Epithelial cell of esophagus (primary cell): ENCODE data around the gene EMID1.

Experiments
- DNase-seq: peaks from one replicate; pipeline ENCODE4 v3.0.0; 2010; ENCODE audit warnings: low read depth
- H3K4me3 ChIP-seq: 2 replicates; pipeline ENCODE4 v1.5.1; 2011; ENCODE audit warnings: mild to moderate bottlenecking, low read length, control low read depth
- TF ChIP-seq, protein P1 (sequence below): IDR thresholded peaks from 2 replicates; pipeline ENCODE4 v1.5.1; 2011; ENCODE audit warnings: low read depth, mild to moderate bottlenecking, low read length, control low read depth, inconsistent platforms; ENCODE audit not compliant: insufficient read depth; ENCODE audit errors: missing control alignments

The EMID1 gene

DNA sequence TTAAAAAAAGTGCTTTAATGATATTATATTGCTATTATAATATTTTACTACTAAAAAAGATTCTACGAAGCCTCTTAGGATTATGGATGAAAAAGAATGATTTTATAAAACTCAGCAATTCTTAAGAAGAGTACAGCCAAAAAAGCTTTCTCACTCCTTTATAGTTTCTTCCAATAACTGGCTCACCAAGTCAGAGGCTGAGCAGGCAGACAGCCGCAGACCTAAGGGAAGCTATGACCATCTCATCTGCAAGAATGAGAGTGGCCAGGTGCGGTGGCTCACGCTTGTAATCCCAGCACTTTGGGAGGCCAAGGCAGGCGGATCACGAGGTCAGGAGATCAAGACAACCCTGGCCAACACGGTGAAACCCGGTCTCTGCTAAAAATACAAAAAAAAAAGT, 12.7 kb upstream of the EMID1 start:
- DNase-seq: no peak
- no peak overlapping the region for H3K4me3 ChIP-seq
- TF ChIP-seq, protein P1, sequence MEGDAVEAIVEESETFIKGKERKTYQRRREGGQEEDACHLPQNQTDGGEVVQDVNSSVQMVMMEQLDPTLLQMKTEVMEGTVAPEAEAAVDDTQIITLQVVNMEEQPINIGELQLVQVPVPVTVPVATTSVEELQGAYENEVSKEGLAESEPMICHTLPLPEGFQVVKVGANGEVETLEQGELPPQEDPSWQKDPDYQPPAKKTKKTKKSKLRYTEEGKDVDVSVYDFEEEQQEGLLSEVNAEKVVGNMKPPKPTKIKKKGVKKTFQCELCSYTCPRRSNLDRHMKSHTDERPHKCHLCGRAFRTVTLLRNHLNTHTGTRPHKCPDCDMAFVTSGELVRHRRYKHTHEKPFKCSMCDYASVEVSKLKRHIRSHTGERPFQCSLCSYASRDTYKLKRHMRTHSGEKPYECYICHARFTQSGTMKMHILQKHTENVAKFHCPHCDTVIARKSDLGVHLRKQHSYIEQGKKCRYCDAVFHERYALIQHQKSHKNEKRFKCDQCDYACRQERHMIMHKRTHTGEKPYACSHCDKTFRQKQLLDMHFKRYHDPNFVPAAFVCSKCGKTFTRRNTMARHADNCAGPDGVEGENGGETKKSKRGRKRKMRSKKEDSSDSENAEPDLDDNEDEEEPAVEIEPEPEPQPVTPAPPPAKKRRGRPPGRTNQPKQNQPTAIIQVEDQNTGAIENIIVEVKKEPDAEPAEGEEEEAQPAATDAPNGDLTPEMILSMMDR: no peak

DNA sequence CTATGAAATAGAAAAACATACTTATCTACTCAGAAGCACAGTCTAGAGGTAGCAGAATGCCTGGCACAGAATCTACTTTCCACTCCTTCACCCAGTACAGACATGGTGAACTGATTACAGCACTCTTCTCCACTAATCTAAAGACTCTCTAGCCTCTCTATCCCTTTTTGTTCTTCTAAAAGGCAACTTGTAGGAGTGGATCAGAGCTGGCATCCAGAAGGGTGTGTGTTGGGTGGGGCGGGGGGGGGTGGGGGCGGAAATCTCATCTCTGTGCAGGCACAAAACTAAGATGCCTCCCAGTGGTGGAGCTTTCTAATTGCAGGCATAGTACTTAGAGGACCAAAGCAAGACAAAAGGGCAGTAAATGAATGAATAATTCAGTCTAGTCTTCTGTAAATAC, 11.5 kb upstream of the EMID1 start:
- DNase-seq: no peak
- H3K4me3 ChIP-seq: no peak overlapping the region
- TF ChIP-seq, protein P1: no peak

DNA sequence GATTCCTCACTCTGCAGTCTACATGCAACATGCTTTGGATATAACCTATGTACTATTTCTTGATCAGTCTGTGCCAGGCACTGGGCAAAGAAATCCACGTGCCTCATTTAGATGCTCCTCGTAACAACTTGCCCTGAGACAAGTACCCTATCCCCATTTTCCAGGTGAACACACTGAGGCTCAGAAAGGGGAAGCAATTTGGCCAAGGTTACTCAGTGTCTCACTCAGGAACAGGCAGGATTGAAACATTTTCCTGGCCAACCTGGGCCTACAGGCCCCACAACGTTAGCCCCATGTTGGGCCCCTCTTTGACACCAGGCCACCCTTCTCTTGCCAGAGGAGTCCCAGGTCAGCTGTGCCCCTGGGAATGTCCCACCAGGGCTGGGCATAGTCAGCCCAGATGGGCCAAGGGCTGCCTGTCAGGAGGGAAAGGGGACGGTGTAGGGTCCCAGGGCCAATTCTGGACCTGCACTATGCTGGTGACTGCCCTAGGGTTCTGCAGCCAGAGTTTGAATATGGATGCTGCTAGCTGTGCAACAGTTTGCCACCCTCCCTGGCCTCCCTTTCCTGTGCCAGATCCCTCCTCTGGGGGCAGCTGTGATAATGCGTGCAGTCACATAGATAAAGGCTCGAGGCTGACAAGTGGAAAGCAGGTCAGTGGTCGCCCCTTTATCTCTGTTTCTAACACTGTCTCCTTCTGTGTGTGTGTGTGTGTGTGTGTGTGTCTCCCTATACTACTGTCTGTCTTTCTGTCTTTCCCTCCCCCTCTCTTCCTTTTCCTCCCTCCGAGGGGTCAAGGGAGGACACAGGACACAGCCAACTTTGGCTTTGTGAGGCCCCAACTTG, 10.4 kb upstream of the EMID1 start:
- TF ChIP-seq, protein P1: no peak

DNA sequence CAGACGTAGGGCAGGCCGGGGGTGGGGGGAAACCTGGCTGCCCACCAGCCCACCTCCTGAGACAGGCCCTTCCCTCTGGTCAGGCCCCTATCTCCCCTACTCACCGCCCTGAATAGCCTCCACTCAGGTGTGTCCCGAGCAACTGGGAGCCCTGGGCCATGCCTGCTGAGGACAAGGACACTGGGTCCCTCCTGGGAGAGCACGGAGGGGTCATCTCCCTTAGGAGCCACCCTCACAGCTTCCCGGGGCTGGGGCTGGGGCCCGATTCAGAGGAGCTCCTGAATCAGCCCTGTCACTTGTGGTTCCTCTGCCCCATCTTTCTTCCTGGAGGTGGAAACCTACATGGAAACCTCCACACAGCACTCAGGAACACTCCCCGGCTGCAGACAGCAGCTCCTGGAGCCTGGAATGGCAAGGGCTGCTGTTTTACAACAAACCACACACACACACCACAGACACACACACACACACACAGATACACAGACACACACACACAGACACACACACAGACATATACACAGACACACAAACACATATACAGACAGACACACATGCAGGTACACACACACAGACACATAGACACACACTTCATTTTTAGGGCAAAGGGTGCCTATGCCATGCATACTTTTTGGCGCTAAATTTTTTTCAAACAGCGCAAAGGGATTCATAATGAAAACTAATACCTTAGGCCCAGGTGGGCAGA, 9.6 kb upstream of the EMID1 start:
- TF ChIP-seq, protein P1: no peak
- H3K4me3 ChIP-seq: no peak overlapping the region
- DNase-seq: no peak

More for the DNA sequence above, 10.4 kb upstream of the EMID1 start:
- DNase-seq: no peak
- H3K4me3 ChIP-seq: no peak overlapping the region

DNA sequence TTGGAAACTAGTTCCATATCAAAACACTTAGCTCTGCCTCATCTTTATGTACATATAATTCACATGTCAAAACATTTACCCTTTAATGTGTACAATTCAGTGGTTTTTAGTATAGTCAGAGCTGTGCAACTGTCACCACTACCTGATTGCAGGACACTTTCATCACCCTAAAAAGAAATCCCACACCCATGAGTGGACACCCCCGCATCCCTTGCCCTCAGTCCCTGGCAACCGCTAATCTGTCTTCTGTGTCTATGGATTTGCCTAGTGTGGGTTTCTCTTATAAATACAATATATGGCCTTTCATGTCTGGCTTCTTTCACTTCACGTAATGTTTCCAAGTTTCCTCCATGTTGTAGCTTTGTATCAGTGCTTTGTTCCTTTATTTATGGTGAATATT, 8.6 kb upstream of the EMID1 start:
- no peak for DNase-seq
- TF ChIP-seq, protein P1: no peak
- no peak overlapping the region for H3K4me3 ChIP-seq

DNA sequence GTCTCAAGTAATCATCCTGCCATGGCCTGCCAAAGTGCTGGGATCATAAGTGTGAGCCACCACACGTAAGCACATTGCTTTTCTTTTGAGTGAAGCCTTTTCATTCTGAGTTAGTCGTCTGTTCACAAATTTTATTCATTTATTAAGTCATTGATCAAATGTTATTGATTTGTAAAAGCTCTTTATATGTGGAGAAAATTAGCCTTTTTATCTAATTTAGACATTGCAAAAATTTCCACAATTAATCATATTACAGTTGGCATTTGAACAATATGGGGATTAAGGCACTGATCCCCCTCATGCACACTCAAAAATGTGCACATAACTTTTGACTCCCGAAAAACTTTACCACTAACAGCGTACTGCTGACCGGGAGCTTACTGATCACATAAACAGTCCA, 7.5 kb upstream of the EMID1 start:
- DNase-seq: no peak
- no peak overlapping the region for H3K4me3 ChIP-seq
- TF ChIP-seq, protein P1: no peak
